ENCODE measurements around the gene AKR1E2. TPM values are rescaled to one million over a fixed set of nuclear protein-coding genes. Genes with fewer than 3 reads are reported as not detected.

AKR1E2 gene
- total RNA-seq, result 6.7 and 8.1 TPM in 2 replicates

GRCh38 chr10:4825868-4826791, at the start of gene AKR1E2:
Gene AKR1E2, plus strand, starts transcription at chr10:4826207. Its CDS starts 118 bp downstream, at chr10:4826325.

Other genes with a start within 250 kb of the AKR1E2 start
- 196 and 264 TPM in 2 replicates for gene AKR1C1, start 137.2 kb downstream of the AKR1E2 start, total RNA-seq
- 139 and 215 TPM in 2 replicates for gene AKR1C2, start 177.7 kb downstream of the AKR1E2 start, total RNA-seq

All from articular chondrocyte of knee joint (primary cell).